GM10847 (cell line): ENCODE data around the gene HPS4.

Experiments
- POLR2A ChIP-seq: IDR thresholded peaks from 2 replicates; pipeline ENCODE4 v1.6.1; 2011; ENCODE audit not compliant: insufficient read length; ENCODE audit errors: extremely low read depth

The HPS4 gene

DNA sequence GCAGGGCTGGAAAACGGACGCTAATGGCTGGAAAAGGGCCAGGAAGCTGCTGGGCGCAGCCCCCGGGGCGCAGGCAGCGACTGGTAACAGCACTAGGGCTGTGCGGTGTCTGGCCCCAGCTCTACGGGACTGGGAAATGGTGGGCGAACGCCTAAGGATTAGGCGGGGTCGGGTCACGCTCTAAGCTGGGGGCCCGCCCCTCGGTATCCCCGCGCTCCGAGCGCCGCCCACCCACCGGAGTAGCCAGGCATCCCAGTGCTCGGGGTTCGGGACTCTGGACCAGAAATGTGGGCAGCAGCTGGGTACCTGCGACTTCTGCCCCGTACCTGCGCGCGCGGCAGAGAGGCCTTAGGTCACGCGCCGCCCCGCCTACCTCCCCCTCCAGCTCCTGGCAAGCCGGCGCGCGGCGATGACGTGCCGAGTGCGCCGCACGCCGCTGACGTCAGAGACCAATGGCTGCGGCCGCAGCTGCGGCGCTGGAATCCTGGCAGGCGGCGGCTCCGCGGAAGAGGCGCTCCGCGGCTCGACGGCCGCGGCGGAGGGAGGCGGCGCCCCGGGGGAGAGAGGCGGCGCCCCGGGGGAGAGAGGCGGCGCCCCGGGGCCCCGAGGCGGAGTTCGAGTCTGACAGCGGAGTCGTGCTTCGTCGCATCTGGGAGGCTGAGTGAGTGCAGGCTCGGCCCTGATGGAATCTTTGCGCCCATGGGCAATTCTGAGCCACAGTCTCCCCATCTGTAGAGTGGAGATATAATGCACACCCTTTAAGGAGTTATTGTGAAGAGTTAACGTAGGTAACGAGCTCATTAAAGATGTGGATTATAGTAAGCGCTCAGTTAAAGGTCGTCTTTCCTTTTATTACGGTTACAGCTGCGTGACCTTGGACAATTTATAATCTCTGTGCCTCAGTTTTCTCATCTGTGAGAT, at the start of gene HPS4, which contains the start of gene SRRD:
Gene HPS4 (minus strand): TSS at position 345 of the 921 bp plus-strand sequence. CDS start 2,021 bp downstream, outside the sequence.
Gene SRRD (plus strand): TSS at position 439 of the 921 bp plus-strand sequence. CDS start 14 bp downstream, at position 453.
- TF ChIP-seq POLR2A, result peak; percentile 93

DNA sequence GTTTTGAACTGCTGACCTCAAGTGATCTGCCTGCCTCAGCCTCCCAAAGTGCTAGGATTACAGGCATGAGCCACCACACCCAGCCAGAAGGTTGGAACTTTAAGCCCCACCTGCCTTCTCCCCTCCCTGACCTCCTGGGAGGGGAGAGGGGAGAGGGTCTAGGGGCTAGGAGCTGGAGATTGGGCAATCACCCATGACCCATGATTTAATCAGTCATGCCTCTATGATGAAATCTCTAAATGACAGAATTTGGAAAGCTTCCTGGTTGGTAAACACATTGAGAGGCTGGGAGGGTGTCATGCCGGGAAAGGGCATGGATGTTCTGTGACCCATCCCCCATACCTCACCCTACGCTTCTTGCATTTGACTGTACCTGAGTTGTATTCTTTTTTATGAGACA, 45.8 kb upstream of the HPS4 start:
- no peak for TF ChIP-seq POLR2A

DNA sequence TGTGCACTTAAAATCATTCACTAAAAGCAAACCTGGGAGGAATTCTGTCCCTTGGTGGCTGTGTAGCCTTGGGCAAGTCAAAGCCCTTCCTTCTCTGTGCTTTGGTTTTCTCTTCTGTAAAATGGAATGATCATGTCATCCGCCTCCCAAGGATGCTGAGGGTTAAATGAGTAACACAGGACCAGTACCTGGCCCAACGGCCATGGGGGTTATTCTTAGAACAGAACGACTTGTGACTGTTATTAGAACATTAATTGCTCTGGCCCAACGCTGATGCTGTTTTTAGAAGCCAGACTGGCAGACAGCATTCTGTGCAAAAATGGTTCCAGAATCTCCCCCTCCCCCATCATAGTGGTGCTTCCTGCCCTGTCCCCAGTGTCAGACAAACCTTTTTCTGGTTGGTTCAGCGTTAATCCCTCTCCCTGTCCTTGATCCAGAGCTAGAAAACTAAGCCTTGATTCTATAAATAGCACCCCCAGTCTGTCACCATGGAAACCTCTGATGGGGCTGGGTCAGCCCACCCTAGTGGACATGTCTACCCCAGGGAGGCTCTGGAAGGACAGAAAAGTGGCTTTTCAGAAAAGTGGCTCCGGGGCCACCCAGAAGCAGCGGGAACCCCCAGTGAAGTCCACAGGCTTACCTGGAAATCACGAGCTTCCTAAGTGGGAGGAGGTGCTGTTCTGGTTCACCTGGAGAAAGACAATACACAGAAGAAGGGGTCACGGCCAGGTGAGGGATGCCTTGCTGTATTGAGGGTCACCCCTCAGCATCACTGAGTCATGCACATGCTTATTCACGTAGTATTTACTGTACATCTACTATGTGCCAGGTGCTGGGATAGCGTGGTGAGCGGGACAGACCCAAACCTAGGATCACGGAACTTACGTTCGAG, 44.2 kb upstream of the HPS4 start:
- no peak for TF ChIP-seq POLR2A

DNA sequence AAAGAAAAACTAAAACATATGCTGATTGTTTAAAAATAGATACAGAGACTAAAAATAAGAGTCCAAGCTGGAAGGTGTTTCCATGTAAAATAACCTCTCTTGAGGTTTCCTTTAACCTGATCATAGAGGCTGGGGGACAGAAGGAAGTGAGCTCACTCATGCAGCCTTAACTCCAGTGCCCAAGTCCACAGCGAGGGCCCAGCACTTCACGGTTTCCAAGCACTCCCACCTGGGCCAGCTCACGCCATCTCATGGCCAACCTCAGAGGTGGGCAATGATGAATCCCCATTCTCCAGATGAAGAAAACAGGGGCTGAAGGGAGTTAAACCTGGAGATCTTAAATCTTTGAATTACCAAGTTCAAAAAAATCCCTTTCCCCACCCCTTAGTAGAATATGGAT, 43.6 kb upstream of the HPS4 start:
- no peak for TF ChIP-seq POLR2A

DNA sequence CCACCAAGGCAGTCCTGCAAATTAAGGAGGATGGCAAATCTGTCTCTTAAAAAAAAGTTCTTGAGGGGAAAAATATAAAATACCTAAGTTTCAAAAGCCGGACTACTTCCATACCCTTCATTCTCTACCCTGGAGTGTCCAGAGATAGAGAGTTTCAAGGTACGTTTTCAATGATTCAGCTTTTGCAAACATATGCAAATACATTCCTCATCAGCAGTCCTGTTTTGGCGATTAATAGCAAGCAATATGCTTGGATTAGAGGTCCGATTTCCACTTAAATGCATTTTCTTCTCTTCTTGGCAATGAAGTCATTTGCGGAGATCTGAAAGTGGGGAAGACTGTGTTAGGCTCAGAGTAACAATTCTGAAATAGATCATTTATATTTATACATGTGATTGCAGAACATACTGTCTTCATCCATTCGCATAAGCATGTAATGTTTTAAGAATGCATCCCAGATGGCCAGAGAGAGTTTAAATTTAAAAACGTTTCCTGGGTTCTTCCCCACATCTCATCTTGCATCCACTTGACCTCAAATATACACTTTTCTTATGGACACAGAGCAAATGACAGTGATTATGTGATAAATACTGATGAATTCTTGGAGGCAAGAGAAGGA, 42.5 kb upstream of the HPS4 start:
- no peak for TF ChIP-seq POLR2A

DNA sequence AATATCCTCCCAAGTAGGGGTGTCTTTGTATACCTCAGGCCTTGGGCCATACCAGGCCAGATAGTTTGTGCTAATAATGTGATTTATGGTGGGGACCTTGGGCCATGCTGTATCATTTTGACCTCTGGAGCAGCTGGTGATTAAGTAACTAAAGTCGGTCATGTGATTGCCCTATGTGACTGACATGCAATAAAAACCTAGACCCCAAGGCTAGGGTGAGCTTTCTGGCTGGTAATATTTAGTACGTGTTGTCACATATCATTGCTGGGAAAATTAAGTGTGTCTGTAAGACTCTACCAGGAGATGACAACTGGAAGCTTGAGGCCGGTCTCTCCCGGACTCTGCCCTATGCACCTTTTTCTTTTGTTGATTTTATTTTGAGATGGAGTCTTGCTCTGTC, 41.3 kb upstream of the HPS4 start:
- TF ChIP-seq POLR2A, result no peak

DNA sequence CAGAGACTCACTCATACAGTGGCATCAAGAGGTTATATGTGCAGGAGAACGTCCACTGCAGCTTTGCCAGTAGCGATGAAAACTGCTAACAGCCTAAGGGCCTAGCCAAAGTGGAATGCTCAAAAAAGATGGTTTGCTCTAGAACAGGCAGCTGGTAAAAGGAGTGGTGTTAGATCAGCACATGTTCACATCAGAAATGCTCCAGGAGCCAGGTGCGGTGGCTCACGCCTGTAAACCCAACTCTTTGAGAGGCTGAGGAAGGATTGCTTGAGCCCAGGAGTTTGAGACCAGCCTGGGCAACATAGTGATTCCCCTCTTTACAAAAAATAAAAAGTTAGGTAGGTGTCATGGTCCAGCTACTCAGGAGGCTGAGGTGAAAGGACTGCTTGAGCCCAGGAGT, 39.0 kb upstream of the HPS4 start:
- no peak for TF ChIP-seq POLR2A

DNA sequence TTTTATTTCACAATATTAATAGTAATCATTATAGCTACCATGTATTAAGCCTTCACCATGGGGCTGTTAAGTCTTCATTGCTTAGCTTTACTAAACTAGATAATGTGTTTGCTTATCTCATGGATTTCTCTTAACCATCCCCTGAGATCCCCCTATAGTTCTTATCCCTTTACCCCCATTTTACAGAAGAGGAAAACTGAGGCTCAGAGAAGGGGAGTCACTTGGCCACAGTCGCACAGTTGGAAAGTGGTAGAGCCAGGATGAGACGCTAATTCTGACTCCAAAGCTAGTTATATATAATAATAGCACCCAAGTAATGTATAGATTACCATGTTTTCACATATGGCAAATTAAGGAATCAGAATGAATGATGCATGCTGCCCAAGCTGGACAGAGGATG, 38.4 kb upstream of the HPS4 start:
- TF ChIP-seq POLR2A, result no peak

DNA sequence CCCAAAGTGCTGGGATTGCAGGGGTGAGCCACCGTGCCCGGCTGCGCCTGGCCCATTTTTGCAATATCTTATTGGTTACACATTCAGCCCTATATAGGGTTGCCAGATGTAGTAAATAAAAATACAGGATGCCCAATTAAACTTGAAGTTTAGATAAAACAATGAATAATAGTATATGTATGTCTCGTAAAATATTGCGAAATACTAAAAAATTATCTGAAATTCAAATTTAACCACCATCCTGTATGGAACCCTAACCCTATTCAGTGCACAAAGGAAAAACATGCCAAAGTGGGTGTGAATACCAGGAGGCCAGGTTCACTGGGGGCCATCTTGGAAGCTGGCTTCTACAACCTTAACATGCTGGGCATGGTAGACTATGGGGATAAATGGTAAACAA, 33.8 kb upstream of the HPS4 start:
- no peak for TF ChIP-seq POLR2A

DNA sequence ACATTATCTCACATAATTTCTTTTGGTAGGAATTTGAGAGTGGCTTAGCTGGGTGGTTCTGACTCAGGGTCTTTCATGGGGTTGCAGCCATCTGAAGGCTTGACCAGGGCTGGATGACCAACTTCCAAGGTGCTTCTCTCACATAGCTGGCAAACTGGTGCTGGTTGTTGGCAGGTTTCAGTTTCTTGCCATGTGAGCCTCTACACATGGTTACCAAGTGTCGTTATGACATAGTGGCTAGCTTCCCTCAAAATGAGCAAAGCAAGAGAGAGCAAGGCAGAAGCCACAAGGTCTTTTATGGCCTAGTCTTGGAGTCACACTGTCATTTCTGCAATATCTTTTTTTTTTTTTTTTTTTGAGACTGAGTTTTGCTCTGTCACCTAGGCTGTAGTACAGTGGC, 32.9 kb upstream of the HPS4 start:
- no peak for TF ChIP-seq POLR2A

DNA sequence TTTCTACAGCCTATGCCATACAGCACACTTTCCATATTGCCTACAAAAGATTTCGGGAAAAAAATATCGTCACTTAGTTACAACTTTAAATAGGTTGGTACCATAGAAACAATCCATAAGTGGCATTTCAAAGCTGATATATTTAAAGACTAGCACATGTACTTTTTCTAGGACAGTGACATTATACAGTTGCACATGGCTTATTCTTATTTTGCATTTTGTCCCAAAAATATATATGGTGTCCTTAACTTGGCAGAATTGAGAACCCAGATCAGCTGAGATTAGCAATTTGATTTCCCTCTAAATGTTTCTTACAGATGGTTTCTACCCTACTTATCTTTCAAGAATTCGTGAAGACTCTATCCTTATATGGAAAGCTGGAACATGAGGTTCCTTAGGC, 32.3 kb upstream of the HPS4 start:
- no peak for TF ChIP-seq POLR2A

DNA sequence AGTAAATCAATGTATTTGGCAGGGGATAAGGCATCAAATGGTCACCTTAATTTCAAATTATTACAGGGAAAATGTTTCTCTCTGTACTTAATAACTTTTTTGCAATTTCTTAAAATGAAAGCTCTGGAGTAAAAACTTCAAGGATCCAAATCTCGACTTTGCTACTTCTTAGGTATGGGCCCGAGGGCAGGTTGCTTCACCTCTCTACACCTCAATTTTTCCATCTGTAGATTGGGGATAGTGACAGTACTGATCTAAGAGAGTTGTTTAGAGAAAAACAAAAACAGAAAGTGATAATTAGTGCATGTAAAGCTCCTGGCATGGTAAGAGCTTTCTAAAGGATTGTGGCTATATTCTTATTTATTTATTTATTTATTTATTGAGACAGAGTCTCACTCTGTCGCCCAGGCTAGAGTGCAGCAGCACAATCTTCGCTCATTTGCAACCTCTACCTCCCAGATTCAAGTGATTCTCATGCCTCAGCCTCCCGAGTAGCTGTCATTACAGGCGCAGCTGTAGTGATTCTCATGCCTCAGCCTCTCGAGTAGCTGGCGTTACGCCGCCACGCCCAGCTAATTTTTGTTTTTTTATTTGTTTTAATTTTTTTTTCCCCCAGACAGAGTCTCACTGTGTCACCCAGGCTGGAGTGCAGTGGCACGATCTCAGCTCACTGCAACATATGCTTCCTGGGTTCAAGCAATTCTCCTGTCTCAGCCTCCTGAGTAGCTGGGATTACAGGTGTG, 31.0 kb upstream of the HPS4 start:
- no peak for TF ChIP-seq POLR2A

DNA sequence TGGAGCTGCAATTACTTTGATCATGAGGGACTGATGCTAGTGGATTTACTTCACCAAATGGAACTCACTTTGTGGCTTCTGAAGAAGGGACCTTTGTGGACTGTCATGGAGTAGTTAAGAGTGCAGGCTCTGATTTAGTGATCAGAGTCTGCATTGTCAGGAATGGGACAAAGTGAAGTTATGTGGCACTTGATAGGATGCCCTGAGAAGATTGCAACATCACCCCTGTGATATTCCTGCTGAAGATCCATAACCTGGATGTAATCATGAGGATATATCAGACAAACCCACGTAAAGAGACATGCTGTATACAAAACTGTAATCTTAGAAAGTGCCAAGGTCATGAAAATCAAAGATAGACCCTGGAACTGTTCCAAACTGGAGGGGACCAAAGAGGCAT, 30.3 kb upstream of the HPS4 start:
- TF ChIP-seq POLR2A, result no peak

DNA sequence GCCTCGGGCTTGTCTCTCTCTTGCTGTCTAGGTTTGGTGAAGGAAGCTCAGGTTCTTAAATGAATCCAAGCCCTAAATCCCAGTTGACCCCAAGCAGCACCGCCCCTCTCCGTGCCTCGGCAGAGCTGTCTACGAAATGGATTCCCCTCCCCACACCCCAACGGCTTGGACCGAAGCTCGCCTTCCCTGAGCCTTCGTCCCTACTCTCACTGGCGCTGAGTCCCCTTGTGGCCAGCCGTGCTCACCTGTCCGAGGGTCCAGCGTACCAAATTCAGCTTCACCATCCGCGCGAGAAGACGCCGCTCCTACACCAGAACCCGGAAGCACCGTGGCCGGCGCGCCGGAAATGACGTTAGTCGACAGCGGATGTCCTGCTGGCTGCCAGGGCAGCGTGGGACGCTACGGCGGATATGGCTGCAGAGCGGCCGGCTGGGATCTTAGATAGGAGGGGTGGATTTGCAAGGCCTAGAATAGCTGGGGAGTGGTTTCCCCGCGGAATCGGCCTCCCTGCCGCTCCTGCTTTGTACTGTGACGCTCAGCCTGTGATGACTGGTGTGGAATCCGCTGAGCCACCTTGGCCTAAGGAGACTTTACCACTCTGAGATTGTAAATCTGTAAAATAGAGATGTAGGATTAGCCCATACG, 28.7 kb upstream of the HPS4 start, which contains the start of gene TFIP11:
Gene TFIP11 (minus strand): TSS at position 325 of the 645 bp plus-strand sequence. CDS start 2,201 bp downstream, outside the sequence.
- peak; percentile 84 for TF ChIP-seq POLR2A
